H1 (cell line): Measurements from ENCODE around the gene CCBE1. TPM values are rescaled to one million over a fixed set of nuclear protein-coding genes. Genes with fewer than 3 reads are reported as not detected.

Experiments
- CTCF ChIA-PET: fragments of 300-600 bp; sonication (Branson Sonifier 250); formaldehyde crosslinking; loops from one replicate; lab custom pipeline; 2021; ENCODE audit not compliant: partially characterized antibody; lab: Charles Lee
- POLR2A ChIA-PET: fragments of 300-600 bp; sonication (Branson Sonifier 250); formaldehyde crosslinking; loops from one replicate; lab custom pipeline; 2021; ENCODE audit warnings: inconsistent platforms; ENCODE audit not compliant: partially characterized antibody; lab: Charles Lee
- DNase-seq, 2 experiments: peaks; one replicate each; pipeline versions ENCODE4 v3.0.0 to v3.0.0-alpha.2; 2010 to 2022; ENCODE audit warnings: low spot score in 2 of 2, low read depth in 1 of 2, mixed read lengths in 1 of 2
- FAIRE-seq: peaks from 2 replicates; lab custom pipeline; 2011; peaks lifted over from hg19 to GRCh38; lab: Jason Lieb, UNC
- H2AFZ ChIP-seq: 2 replicates; pipeline ENCODE4 v1.8.1; 2012; ENCODE audit warnings: low read length, inconsistent platforms
- H2AK5ac ChIP-seq: 2 replicates; pipeline ENCODE4 v1.6.1; 2013; ENCODE audit warnings: low read depth, low read length
- H2BK120ac ChIP-seq: replicated peaks from 2 replicates; pipeline ENCODE3; 2013; ENCODE audit warnings: low read depth, low read length, inconsistent platforms
- H2BK12ac ChIP-seq: 2 replicates; pipeline ENCODE4 v1.6.1; 2013; ENCODE audit warnings: low read depth, low read length
- H2BK15ac ChIP-seq: 2 replicates; pipeline ENCODE4 v1.6.1; 2013; ENCODE audit warnings: low read length
- H2BK20ac ChIP-seq: 2 replicates; pipeline ENCODE4 v1.6.1; 2013; ENCODE audit warnings: low read length
- H2BK5ac ChIP-seq: 2 replicates; pipeline ENCODE4 v1.6.1; 2013; ENCODE audit warnings: low read depth, low read length
- H3K14ac ChIP-seq: 2 replicates; pipeline ENCODE4 v1.6.1; 2013; ENCODE audit warnings: inconsistent platforms; ENCODE audit not compliant: insufficient read length
- H3K18ac ChIP-seq: 2 replicates; pipeline ENCODE4 v1.6.1; 2013; ENCODE audit warnings: low read length; ENCODE audit errors: extremely low read depth
- H3K23ac ChIP-seq: 2 replicates; pipeline ENCODE4 v1.6.1; 2013; ENCODE audit warnings: inconsistent platforms; ENCODE audit not compliant: insufficient read length
- H3K23me2 ChIP-seq: 2 replicates; pipeline ENCODE4 v1.6.1; 2013; ENCODE audit warnings: low read depth, low read length
- H3K27ac ChIP-seq: 2 replicates; pipeline ENCODE4 v1.6.1; 2011; ENCODE audit warnings: low read depth, low read length, inconsistent platforms
- H3K27me3 ChIP-seq, 4 experiments: replicated peaks in 1 of 4; 1 replicate in 1 of 4; 2 replicates in 3 of 4; pipeline versions ENCODE4 v1.6.1 to v1.8.1; 2011 to 2013; ENCODE audit warnings: low read length in 3 of 4, mild to moderate bottlenecking in 3 of 4, inconsistent platforms in 2 of 4, mixed read lengths in 2 of 4, moderate library complexity in 1 of 4; ENCODE audit not compliant: control insufficient read depth in 3 of 4, insufficient read depth in 3 of 4; ENCODE audit errors: extremely low read depth in 1 of 4
- H3K36me3 ChIP-seq, 4 experiments: 2 replicates each; pipeline versions ENCODE4 v1.6.1 to v1.8.1; 2011 to 2013; ENCODE audit warnings: mild to moderate bottlenecking in 4 of 4, low read length in 3 of 4, moderate library complexity in 2 of 4, control low read depth in 1 of 4, inconsistent platforms in 1 of 4; ENCODE audit not compliant: insufficient read depth in 4 of 4, control insufficient read depth in 2 of 4
- H3K4ac ChIP-seq: replicated peaks from 2 replicates; pipeline ENCODE3; 2013; ENCODE audit warnings: low read length, low read depth, mixed read lengths, inconsistent platforms; ENCODE audit not compliant: insufficient read length
- H3K4me1 ChIP-seq, 4 experiments: replicated peaks in 1 of 4; 1 replicate in 1 of 4; 2 replicates in 3 of 4; pipeline versions ENCODE4 v1.6.1 to v1.8.1; 2011 to 2013; ENCODE audit warnings: low read length in 3 of 4, inconsistent platforms in 2 of 4, mixed read lengths in 1 of 4; ENCODE audit not compliant: insufficient read depth in 4 of 4, control insufficient read depth in 3 of 4
- H3K4me2 ChIP-seq, 2 experiments: 2 replicates each; pipeline versions ENCODE4 v1.6.1 to v1.8.1; 2011 to 2013; ENCODE audit warnings: low read depth in 2 of 2, low read length in 2 of 2, control low read depth in 1 of 2, inconsistent platforms in 1 of 2, mild to moderate bottlenecking in 1 of 2; ENCODE audit not compliant: insufficient read depth in 1 of 2
- H3K4me3 ChIP-seq, 4 experiments: fragments of 200-600, 300-600 bp in 1 of 4; sonication (generic), shearing (Covaris generic), sonication (Bioruptor Twin) in 1 of 4; 2 replicates each; pipeline versions ENCODE4 v1.5.1 to v1.8.1; 2011 to 2016; ENCODE audit warnings: low read length in 4 of 4, low read depth in 3 of 4, control low read depth in 2 of 4, inconsistent platforms in 2 of 4, mild to moderate bottlenecking in 2 of 4, mixed read lengths in 1 of 4, moderate library complexity in 1 of 4; ENCODE audit not compliant: insufficient read depth in 2 of 4; ENCODE audit errors: extremely low read depth in 1 of 4
- H3K56ac ChIP-seq: replicated peaks from 2 replicates; pipeline ENCODE3; 2013; ENCODE audit warnings: low read depth, mild to moderate bottlenecking, mixed read lengths, low read length, inconsistent platforms; ENCODE audit not compliant: insufficient read length
- H3K79me1 ChIP-seq: 2 replicates; pipeline ENCODE4 v1.6.1; 2013; ENCODE audit warnings: low read depth, low read length, control low read depth
- H3K79me2 ChIP-seq, 2 experiments: 2 replicates each; pipeline versions ENCODE4 v1.6.1 to v1.8.1; 2012 to 2013; ENCODE audit warnings: low read length in 2 of 2, mild to moderate bottlenecking in 2 of 2, inconsistent platforms in 1 of 2; ENCODE audit not compliant: insufficient read depth in 2 of 2, control insufficient read depth in 1 of 2
- H3K9ac ChIP-seq, 4 experiments: replicated peaks in 1 of 4; 1 replicate in 1 of 4; 2 replicates in 3 of 4; pipeline versions ENCODE4 v1.6.1 to v1.8.1; 2011 to 2013; ENCODE audit warnings: low read depth in 3 of 4, low read length in 3 of 4, control low read depth in 2 of 4, mild to moderate bottlenecking in 2 of 4, moderate library complexity in 2 of 4, inconsistent platforms in 1 of 4; ENCODE audit errors: extremely low read depth in 1 of 4
- H3K9me3 ChIP-seq, 2 experiments: 2 replicates each; pipeline versions ENCODE4 v1.6.1 to v1.8.1; 2012 to 2013; ENCODE audit warnings: mild to moderate bottlenecking in 2 of 2, moderate library complexity in 2 of 2, control low read depth in 1 of 2, inconsistent platforms in 1 of 2, low read depth in 1 of 2, low read length in 1 of 2, mixed read lengths in 1 of 2; ENCODE audit not compliant: insufficient read depth in 2 of 2
- H4K20me1 ChIP-seq, 2 experiments: replicated peaks in 1 of 2; 2 replicates each; pipeline versions ENCODE3 to v1.8.1; 2011 to 2013; ENCODE audit warnings: inconsistent platforms in 2 of 2, low read length in 2 of 2, mild to moderate bottlenecking in 1 of 2; ENCODE audit not compliant: insufficient read depth in 2 of 2, control insufficient read depth in 1 of 2
- H4K5ac ChIP-seq: 2 replicates; pipeline ENCODE4 v1.6.1; 2013; ENCODE audit warnings: low read length, low read depth, mixed read lengths, inconsistent platforms; ENCODE audit not compliant: insufficient read length
- H4K8ac ChIP-seq: 2 replicates; pipeline ENCODE4 v1.8.0; 2013; ENCODE audit warnings: mild to moderate bottlenecking, moderate library complexity, low read length, inconsistent platforms; ENCODE audit not compliant: insufficient read depth; ENCODE audit errors: extremely low read depth
- H4K91ac ChIP-seq: replicated peaks from 2 replicates; pipeline ENCODE3; 2013; ENCODE audit warnings: low read length, mixed read lengths, inconsistent platforms; ENCODE audit not compliant: insufficient read length
- ASH2L ChIP-seq: fragments of 200-600, 300-600 bp; sonication (generic); IDR thresholded peaks from one replicate; pipeline ENCODE4 v1.7.1; 2017; ENCODE audit warnings: low read length
- BRCA1 ChIP-seq: IDR thresholded peaks from 2 replicates; pipeline ENCODE4 v1.6.1; 2012; ENCODE audit warnings: low read depth, low read length, improper control_type of control experiment
- CEBPB ChIP-seq: IDR thresholded peaks from 2 replicates; pipeline ENCODE4 v1.6.1; 2012; ENCODE audit warnings: low read depth, low read length
- CTBP2 ChIP-seq: IDR thresholded peaks from 2 replicates; pipeline ENCODE4 v1.7.0; 2011; ENCODE audit warnings: borderline replicate concordance, mild to moderate bottlenecking, moderate library complexity, mixed read lengths, low read length; ENCODE audit not compliant: insufficient read depth, insufficient read length
- EGR1 ChIP-seq: IDR thresholded peaks from 2 replicates; pipeline ENCODE4 v1.6.1; 2011; ENCODE audit warnings: low read depth, low read length, borderline replicate concordance
- HDAC6 ChIP-seq: IDR thresholded peaks from one replicate; pipeline ENCODE4 v1.7.1; 2012; ENCODE audit warnings: low read depth, mild to moderate bottlenecking, inconsistent platforms, low read length, moderate library complexity
- KDM4A ChIP-seq: IDR thresholded peaks from one replicate; pipeline ENCODE4 v1.7.1; 2012; ENCODE audit warnings: low read depth, mild to moderate bottlenecking, moderate library complexity, low read length, inconsistent platforms; ENCODE audit not compliant: severe bottlenecking
- RAD21 ChIP-seq, 2 experiments: IDR thresholded peaks in 1 of 2; conservative IDR thresholded peaks in 1 of 2; 2 replicates each; pipeline ENCODE4 v1.6.1; 2011; ENCODE audit warnings: low read depth in 2 of 2, low read length in 2 of 2, improper control_type of control experiment in 1 of 2, inconsistent platforms in 1 of 2, mild to moderate bottlenecking in 1 of 2, moderate library complexity in 1 of 2
- SAP30 ChIP-seq: fragments of 300-600 bp; sonication (generic); IDR thresholded peaks from 2 replicates; pipeline ENCODE4 v1.7.1; 2012; ENCODE audit warnings: low read length, moderate library complexity, mild to moderate bottlenecking, inconsistent platforms; ENCODE audit not compliant: insufficient read depth, insufficient replicate concordance
- ZNF274 ChIP-seq: IDR thresholded peaks from 2 replicates; pipeline ENCODE4 v1.7.0; 2012; ENCODE audit warnings: low read length, borderline replicate concordance; ENCODE audit errors: extremely low read depth
- WGBS, 2 experiments: shearing (Covaris generic) in 1 of 2; methylation state at CpG; one replicate each; pipeline versions ENCODE4 v1.1.6 to v1.1.7; 2013 to 2015; ENCODE audit warnings: low lambda C conversion rate in 2 of 2, mixed read lengths in 2 of 2, inconsistent platforms in 1 of 2, low coverage in 1 of 2, missing lambda C conversion rate in 1 of 2; ENCODE audit not compliant: insufficient replicate concordance in 2 of 2, insufficient coverage in 1 of 2, insufficient read length in 1 of 2; ENCODE audit errors: extremely low coverage in 1 of 2, missing lambda C conversion rate in 1 of 2; 5-methylcytosine and 5-hydroxymethylcytosine counted together
- polyA plus RNA-seq, 7 experiments: library from polyadenylated mRNA; depleted of rRNA in 3 of 7; stranded (reverse) in 5 of 7; unstranded in 2 of 7; fragments of >200 nt in 5 of 7; fragments of 200-250 nt in 2 of 7; gene quantifications; 1 replicate in 5 of 7; 2 replicates in 1 of 7; 4 replicates in 1 of 7; pipeline versions ENCODE4 v1.2.1 to v1.2.3, GENCODE V29; 2011 to 2013; ENCODE audit warnings: missing spikeins in 2 of 7, mixed read lengths in 2 of 7
- total RNA-seq: library from RNA; stranded (reverse); fragmentation: NEBNext Ultra II Directional; extraction: Animal tissue kit (Norgen Biotek cat#: 25700); gene quantifications from 2 replicates; pipeline ENCODE4 v1.2.1, GENCODE V29; 2021
- TF ChIP-seq, protein P1 (sequence below): IDR thresholded peaks from 2 replicates; pipeline ENCODE4 v1.6.1; 2012; ENCODE audit warnings: low read length, inconsistent platforms
- TF ChIP-seq, protein P2 (sequence below): IDR thresholded peaks from 2 replicates; pipeline ENCODE4 v1.6.1; 2011; ENCODE audit warnings: low read depth, mild to moderate bottlenecking, low read length; ENCODE audit not compliant: insufficient read depth

Gene CCBE1
- total and polyA plus RNA-seq, 2 of the 8 experiments (the other 6 are each of a cell fraction or from before 2014, with no cell fraction given) = 2.1 to 2.6 TPM

DNA sequence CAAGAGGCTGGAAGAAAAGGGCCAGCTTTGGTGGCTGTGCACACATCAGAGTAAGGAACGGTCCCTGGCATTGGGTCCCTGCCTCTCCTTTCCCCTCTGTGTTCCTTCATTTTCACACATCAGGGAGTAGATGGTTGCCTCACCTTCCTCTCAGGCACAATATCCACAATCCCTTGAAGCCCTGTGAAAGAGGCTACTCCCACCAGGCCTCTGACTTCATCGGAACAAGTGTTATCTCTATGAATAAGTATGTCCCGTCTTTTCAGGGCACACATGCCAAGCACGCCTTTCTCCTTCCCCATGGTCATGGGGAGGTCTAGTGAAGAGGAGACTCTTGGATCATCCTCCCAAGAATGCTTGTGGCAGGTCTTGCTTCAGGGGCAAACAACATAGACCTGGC is 277.0 kb downstream of the CCBE1 start:
- Histone ChIP-seq H4K91ac (no peak overlapping the region), H3K27ac (no peak overlapping the region), H3K4ac (no peak overlapping the region), H2BK15ac (no peak overlapping the region), H3K9ac (no peak overlapping the region), H2BK12ac (no peak overlapping the region), H2BK5ac (no peak overlapping the region), H4K20me1 (no peaks in the 10 kb centered on the region), H2AFZ (no peak overlapping the region), H3K4me1 (no peaks in the 10 kb centered on the region), H4K5ac (no peak overlapping the region), H3K4me3 (no peak overlapping the region), H3K18ac (no peak overlapping the region), H3K14ac (no peak overlapping the region), H2BK120ac (no peak overlapping the region), H3K9me3 (no peaks in the 10 kb centered on the region), H3K79me2 (no peaks in the 10 kb centered on the region), H4K8ac (no peak overlapping the region), H3K23ac (no peak overlapping the region), H3K27me3 (no peaks in the 10 kb centered on the region), H2BK20ac (no peak overlapping the region), H2AK5ac (no peak overlapping the region), H3K4me2 (no peak overlapping the region), H3K23me2 (no peaks in the 10 kb centered on the region), H3K36me3 (no peaks in the 10 kb centered on the region), H3K56ac (no peak overlapping the region), H3K79me1 (no peaks in the 10 kb centered on the region)
- CTCF ChIA-PET = no interaction called here
- POLR2A ChIA-PET = no interaction called here
- no peak for FAIRE-seq
- no peak for DNase-seq
- 78% methylated on average over 4 of the region's 4 CpGs; no CpG with 5 or more reads in 1 of the 2 experiments for WGBS, 2 experiments
- TF ChIP-seq HDAC6 (no peak), ASH2L (no peak), RAD21 (IDR thresholded peaks at IDR 0.05 in 1 of 2, conservative IDR thresholded peaks at IDR 0.05 in 1 of 2; ENCODE audit: low read depth in 2 of 2, low read length in 2 of 2) (no peak), EGR1 (no peak), KDM4A (no peak), SAP30 (no peak), CTBP2 (no peak), CEBPB (no peak), BRCA1 (no peak), ZNF274 (no peak)
- TF ChIP-seq, protein P1, sequence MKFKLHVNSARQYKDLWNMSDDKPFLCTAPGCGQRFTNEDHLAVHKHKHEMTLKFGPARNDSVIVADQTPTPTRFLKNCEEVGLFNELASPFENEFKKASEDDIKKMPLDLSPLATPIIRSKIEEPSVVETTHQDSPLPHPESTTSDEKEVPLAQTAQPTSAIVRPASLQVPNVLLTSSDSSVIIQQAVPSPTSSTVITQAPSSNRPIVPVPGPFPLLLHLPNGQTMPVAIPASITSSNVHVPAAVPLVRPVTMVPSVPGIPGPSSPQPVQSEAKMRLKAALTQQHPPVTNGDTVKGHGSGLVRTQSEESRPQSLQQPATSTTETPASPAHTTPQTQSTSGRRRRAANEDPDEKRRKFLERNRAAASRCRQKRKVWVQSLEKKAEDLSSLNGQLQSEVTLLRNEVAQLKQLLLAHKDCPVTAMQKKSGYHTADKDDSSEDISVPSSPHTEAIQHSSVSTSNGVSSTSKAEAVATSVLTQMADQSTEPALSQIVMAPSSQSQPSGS = no peak
- TF ChIP-seq, protein P2, sequence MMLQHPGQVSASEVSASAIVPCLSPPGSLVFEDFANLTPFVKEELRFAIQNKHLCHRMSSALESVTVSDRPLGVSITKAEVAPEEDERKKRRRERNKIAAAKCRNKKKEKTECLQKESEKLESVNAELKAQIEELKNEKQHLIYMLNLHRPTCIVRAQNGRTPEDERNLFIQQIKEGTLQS = no peak
